Iris pigment epithelial cell (primary cell): ENCODE data around the gene C1QTNF8.

Experiments
- DNase-seq: peaks from one replicate; pipeline ENCODE4 v3.0.0-alpha.2; 2011; ENCODE audit warnings: low read depth

The C1QTNF8 gene

DNA sequence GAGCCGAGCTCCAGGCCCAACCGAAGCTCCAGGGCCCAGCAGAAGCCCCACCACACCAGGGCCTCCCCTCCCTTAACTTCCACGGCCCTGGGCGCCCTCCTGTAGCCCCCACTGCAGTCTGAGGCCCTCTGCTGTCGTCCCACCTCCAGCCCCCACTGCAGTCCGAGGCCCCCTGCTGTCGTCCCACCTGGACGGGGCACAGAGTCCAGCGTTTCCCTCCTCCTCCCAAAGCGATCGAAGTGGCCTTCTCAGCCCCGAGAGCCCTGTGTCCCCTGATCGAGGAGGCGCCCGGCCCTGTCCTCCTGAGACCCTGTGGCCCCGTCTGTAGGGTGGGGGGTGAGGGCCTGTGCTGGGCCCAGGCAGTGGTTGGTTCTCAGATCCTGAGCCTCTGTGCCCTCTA, 31.1 kb upstream of the C1QTNF8 start:
- no peak for DNase-seq

DNA sequence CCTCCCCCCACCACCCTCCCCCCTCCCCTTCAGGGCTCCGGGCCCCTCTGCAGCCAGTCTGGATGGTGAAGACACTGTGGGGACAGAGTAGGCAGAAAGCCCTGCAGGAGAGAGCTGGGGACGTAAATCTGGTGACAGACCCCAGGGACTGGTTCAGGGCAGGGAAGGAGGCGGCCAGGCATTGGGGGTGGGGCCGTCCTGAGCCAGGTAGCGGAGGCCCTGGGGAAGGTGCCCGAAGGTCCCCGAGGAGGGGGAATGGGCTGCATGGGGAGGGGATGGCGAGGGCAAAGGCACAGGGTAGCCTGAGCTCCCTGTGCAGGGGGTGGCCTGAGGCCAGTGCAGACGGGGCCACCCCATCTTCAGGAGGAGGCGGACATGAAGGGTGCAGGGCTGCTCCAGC, 30.5 kb upstream of the C1QTNF8 start:
- no peak for DNase-seq

DNA sequence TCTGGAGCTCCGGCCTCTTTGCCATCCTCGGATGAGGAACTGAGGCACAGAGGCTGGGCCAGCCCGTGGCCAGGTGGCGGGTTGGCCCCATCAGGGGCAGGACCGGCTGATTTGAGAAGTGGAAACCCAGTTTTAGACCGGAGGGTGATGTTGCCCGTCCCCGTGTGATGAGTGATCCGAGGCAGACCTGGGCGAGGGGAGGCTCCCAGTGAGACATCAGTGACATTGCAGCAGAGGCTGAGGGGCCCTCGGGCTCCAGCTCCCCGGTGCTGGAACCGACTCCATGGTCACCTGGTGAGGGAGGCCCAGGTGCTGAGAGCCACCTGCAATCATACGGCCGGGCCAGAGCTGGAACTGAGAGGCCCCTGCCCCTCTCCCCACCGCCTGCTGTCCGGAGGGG, 30.0 kb upstream of the C1QTNF8 start:
- DNase-seq, result no peak

DNA sequence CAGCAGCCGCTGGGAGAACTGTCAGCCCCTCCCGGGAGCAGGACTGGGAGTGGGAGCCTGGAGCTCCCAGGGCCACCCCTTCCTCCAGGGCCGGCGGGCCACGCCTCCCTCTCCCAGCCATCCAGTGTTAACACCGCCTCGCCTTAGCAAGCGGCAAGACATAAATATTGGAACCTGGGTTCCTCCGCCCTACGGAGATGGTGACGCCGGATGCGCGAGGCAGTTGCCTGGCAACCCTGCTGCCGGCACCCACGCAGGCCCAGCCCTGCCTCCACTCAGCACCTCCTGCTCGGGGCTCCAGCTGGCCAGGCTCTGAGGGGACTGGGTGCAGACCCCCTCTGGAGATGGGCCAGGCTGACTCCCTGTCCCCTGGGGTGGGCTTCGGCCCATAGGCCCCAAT, 29.4 kb upstream of the C1QTNF8 start:
- peak; percentile 58 for DNase-seq

DNA sequence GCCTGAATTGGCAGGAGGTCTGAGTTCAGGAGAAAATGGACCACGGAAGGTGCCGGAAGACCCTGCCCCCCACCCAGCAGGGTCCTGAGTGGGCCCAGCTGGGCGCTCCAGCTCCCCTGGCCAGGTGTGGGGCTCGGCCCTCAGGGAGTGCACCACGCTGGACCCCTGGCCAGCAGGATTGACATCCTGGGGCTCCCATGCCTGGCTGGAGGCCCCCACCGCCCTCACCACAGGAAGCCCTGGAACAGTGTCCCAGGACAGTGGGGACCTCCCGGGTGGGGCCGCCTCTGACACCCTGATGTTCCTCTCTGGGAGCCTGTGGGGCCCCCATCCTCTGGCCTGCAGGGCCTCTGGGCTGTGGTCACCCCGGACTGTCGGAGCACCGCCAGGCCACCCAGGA, 28.8 kb upstream of the C1QTNF8 start:
- no peak for DNase-seq

DNA sequence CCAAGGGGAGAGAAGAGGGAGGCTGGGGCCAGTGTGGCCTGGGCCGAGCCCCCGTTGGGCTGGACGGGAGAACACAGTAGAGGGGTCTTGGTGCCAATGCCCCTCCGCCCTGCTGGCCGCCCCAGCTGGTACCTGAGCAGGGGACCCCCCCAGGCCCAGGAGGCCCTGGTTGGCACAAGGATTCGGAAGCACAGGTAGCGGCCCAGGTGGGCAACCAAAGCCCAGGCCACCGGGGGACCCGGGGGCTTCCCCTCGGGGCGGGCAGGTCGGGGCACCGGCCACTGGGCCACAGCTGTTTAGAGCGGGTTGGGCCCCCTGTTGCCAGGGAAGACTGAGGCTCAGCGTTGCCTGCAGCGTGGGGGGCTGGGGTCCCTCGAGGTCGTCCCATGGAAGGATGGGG, 28.2 kb upstream of the C1QTNF8 start:
- DNase-seq, result no peak

DNA sequence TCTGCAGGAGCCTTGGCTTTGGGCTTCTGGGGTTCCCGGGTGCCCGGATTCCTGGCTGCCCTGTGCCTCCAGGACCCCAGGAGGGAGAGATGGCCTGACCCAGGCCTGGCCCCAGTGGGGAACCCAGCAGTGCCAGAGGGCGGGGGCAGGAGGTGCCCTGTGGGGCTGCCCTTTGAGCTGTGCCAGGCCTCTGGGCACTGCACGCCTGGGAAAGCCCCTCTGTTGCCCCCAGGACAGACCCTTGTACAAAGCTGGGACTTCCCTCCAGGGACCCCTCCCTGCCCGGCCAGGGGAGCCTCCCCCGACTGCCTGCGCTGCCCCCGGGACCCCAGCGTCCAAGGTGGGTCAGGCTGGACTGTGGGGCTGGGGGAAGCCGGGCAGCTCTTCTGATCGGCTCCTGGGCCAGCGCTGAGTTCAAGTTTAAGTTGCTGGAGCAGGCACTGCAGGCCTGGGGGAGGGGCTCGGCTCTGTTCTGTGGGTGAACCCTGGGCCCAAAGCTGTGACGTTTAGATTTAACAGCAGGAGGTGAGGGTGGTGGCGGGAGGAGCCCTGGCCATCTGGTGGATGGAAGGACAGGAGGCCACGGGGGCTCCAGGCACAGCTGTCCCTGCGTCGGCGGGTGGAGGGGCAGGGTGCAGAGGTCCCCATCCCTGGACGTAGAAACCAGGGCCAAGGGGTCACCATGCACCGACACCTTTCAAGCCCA, 27.6 kb upstream of the C1QTNF8 start:
- no peak for DNase-seq

DNA sequence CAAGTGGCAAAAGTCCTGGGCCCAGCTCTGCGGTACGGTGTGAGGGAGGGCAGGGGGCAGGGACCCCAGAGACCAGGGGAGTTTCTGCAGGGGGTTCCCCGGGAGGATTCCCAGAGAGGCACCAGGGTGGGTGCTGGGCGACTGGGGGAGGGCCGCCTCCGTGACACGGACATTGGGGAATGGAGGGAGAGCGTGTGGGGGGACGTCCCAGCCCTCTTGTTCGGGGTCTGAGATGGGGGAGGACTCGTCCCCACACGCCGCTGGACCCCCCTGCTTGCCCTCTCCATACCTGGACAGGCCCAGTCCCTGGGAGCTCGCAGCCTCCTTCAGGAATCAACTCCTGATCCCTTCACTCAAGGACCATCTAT, 26.3 kb upstream of the C1QTNF8 start:
- no peak for DNase-seq

DNA sequence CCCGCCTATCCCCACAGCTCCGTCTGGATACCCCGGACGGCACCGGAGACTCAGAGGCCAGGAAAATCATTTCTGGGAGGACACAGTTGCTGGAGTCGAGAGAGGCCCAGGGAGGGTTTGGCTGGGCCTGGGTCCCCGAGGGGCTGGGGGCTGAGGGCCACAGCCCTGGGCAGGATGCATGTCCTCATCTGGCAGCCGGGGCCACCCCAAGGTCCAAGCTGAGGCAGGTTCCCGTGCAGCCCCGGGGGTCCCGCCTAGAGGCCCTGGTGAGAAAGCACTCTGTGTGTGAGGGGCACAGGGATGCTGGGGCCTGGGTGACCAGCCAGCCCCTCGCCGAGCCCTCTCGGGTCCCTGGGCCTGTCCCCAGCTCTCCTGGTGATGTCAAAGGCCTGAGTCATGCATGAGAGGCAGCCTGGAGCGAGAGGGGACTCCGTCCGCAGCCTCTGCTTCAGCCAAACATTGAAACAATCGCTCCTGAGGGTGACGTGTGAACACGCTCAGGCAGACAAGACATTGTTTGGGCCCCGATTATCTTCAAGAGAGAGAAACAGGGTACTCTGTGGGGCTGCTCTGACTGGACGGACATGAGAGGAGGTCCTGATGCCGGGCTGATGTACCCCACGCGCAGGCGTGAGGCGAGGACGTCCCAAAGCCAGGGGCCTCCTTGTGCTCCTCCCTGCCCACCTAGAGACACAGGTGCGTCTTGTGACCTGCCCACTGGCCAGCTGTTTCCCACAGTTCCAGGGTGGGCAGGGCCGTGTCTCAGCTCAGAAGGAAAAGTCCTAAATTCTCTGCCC, 25.8 kb upstream of the C1QTNF8 start:
- DNase-seq, result no peak

DNA sequence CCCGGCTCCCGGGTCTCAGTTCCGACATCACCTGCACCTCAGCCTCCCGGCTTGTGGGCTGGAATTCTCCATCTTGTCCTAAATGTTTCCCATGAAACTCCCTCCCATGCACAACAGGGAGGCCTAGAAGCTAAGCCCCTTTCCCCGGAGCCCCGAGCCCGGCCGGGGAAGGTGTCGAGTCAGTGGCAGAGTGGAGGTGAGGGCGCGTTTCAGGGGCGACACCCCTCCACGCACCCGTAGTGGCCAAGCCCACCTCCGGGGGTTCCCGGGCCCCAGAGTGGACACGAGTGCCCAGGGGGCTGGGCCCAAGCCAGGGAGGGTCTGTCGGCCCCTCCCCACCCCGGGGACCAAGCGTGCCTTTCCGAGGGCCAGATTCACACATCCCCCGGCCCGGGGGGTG, 25.0 kb upstream of the C1QTNF8 start:
- no peak for DNase-seq

DNA sequence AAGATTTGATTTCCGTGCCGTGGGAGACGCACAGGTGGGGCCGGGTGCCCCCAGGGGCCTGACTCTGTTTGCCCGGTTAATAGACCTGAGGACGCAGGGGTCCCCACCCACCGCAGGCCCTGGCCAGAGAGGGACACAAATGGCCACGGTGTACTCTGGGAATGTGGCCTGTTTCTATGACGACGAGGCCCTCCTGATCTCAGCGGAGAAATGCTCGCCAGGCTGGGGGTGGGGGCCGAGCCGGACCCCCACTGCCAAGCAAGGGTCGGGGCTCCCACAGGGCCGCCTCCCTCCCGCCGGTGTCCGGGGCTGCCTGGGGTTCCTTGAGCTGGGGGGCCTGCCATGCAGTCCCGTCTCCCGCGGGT, 24.5 kb upstream of the C1QTNF8 start:
- DNase-seq, result no peak

DNA sequence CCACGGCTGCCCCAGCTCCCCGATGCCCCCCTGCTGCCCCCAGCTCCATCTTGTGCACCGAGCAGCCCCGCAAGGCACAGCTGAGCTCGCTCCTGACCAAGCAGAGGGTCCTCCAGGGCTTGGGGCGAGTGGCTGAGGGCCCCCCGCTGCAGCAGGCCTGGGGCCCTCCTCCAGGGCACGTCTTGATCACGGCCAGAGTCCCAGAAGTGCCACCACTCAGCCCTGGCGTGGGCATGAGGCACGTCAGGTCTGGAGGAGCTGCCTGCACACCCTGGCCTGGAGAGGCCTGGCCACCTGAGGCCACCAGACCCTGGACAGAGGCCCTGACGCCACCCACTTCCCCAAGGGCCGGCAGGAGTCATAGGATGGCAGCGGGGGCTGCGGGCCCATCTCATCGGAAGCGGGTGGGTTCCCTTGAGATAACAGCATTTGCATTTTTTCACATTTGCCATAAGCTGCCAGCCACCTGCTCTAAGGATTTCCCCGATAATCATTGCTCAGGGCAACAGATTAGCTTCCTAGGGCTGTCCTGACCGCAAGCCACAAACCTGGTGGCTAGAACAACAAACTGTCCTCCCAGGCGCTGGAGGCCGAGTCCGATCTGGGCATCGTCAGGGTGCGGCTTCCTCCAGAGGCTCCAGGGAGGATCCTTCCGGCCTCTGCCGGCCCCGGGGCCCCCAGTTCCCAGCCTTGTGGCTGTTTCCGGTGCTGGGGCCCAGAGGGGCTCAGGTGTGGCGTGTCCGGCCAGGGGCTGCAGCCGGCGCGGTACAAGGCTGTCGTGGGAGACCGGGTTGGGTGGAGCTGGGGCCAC, 23.9 kb upstream of the C1QTNF8 start:
- no peak for DNase-seq

DNA sequence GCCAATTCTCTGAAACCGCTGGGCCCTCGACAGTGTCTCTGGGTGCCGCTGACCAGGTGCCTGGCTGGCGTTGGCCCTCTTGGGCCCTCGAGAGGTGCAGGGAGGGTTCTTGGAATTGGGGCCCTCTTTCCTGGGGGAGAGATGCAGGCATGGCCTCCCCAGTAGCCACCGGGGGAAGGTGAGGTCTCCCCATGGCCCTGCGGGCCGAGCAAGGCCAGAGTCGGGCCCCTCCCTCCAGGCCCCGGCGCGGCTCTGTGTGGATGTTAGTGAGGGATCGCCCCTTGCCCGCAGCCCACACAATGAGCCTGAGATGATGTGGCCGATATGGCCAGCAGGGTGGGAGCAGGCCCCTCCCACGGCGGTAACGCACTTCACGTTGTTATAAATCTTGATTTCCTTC, 23.1 kb upstream of the C1QTNF8 start:
- no peak for DNase-seq

DNA sequence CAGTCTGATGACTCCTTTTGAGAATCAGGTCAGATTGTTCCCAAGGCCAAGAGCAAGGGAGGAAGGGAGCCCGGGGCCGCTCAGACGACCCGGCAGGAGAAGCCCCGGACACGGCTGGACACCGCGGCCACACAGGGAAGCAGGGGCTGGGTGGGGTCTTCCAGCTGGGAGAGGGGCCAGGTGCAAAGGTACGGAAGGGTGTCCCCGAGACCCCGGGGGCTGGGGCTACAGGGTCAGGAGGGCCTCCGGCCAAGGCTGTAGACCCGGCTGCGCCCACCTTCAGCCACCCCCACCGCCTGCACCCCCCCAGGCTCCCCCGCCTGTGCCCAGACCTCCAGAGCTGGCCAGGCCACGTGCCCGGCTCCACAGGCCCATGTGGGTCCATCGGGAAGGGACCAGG, 21.9 kb upstream of the C1QTNF8 start:
- DNase-seq, result no peak

DNA sequence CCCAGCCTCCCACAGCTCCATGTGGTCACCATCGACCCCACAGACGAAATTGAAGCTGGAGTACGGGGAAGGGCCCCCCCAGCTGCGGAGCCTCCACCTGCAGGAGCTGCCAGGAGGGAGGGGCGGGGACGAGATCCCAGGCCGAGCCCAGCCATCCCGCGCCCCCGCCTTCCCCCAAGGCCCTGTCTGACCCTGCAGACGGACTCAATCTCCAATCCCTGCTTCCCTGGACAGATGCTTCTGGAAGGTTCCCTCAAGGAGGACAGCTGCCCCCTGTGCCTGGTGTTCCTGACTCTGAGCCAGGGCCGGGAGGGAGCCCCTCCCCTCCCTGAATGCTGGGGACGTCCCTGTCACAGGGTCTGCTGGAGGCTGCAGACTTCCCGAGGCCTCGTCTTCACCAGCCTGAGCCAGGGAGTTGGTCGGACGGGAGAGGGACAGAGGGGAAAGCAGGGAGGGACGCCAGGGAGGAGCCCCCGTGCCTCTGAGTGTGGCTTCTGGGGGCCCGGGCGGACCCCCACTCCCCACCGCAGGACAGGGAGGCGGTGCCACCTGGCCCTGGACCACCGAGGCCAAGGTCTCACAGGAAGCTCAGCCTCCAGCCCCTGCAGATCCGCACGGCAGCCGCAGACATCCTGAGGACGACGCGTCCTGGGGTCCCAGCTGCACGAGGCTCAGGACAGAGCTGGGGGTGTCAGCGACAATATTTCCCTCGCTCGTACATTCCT, 21.3 kb upstream of the C1QTNF8 start:
- no peak for DNase-seq

DNA sequence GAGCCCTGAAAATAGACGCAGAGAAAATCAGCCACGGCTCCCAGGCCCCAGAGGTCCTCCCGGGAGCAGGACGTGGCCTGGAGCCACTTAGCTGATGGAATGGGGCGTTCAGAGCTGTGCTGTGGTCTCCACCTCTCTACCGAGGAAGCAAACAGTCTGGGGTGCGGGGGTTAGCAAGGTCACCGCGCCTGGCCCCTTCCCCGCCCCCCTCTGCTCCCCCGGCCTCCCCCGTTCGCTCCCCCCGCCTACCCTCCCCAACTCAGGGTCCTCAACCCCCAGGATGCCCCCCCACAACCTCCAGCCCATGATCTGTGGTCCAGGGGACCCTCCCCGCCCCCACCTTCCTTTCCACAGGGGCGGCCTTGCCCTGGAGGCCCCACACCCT, 20.6 kb upstream of the C1QTNF8 start:
- no peak for DNase-seq

DNA sequence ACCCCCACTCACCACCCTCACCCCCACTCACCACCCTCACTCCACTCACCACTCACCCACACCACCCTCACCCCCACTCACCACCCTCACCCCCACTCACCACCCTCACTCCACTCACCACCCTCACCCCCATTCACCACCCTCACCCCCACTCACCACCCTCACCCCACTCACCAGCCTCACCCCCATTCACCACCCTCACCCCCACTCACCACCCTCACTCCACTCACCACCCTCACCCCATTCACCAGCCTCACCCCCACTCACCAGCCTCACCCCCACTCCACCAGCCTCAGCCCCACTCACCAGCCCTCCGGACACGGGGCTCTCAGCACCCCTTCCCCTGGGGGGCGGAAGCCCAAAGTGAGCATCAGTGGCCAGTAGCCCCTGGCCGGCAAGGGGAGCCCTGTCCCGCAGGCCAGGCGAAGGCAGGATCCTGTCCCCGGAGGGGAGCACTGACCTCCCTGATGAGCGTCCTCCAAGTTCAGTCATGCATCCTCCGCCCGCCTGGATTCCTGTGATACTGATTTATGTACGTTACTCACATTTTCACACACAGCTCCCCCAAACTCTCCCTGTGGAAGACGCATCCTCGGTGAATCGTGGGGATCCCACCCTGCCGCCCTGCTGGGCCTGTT, 18.0 kb upstream of the C1QTNF8 start:
- DNase-seq, result no peak

DNA sequence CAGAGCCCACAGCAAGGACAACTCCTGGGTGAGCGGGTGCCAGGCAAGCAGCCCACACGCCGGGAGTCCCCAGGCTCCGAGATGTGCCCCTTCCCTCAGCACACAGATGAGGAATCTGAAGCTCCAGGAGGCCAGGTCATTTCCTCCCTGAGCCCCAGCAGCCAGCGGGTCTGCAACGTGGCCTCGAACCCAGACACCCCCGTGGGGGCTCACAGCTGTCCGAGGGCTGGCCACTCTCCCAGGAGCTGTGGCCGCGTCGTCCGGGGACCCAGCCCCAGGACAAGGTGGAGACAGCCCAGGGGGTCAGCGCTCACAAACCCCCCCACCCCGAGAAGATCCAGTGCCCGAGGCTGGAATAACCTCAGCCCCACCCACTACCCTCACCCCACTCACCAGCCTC, 17.4 kb upstream of the C1QTNF8 start:
- no peak for DNase-seq

DNA sequence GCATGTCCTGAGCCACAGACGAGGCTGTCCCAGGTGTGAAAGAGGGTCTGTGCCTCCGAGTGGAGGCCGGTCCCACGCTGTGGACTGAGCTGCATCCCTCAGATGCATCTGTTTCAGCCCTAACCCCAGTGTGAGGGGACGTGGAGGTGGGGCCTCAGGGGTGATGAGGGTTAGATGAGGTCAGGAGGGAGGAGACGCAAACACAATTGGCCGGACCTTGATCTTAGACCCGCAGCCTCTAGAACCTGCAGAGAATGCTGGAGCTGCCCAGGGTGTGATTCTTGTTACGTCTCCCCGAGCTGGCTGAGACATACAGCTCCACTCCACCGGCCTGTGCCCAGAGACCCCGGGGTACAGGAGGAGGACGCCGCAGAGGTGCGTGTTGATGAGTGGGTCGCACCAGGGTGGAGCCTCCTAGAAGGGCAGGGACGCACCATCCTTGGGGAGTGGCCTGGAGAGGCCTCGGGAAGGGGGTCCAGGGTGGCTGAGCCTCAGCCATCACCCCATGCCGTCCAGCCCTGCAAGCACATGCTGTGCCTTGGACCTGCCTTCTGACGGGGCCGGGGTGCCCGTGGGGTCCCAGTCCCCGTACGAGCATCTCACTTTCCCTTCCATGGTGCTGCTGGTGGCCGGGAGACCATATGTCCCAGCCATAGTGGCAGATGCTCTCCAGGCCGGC, 16.6 kb upstream of the C1QTNF8 start:
- no peak for DNase-seq

DNA sequence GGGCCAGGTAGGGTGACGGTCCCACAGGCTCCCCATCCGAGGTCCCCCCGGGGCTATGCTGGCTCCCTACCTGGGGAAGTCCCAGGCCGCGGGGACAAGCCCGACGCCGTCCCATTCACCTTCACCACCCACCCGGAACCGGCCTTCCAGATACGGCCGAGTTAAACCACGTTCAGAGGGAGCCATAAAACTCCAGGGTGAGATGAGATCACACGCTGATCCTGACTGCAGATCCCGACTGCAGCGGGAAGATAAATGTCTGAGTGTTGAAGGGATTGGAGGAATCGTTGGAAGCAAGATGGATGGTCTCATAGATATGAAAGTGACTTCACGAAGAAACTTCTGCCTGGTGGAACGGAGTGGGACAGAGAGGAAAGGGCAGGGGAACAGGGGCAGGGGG, 13.6 kb upstream of the C1QTNF8 start:
- DNase-seq, result no peak
